CD14-positive monocyte (primary cell): ENCODE results near the gene COL12A1. TPM values are rescaled to one million over a fixed set of nuclear protein-coding genes. Genes with fewer than 3 reads are reported as not detected.

Source experiments
- DNase-seq, 3 donors: peaks; one replicate each; pipeline ENCODE4 v3.0.0-alpha.2; 2011 to 2022
- H2AFZ ChIP-seq: 2 replicates; pipeline ENCODE4 v1.6.0; 2012; ENCODE audit warnings: mild to moderate bottlenecking, low read depth, low read length, inconsistent platforms; ENCODE audit not compliant: insufficient read depth, poor library complexity, severe bottlenecking
- H3K27ac ChIP-seq, 2 donors: 1 replicate in 1 of 2; 2 replicates in 1 of 2; pipeline ENCODE4 v1.5.1; 2012 to 2013; ENCODE audit warnings: low read length in 2 of 2, control low read depth in 1 of 2, inconsistent platforms in 1 of 2, low read depth in 1 of 2, mild to moderate bottlenecking in 1 of 2
- H3K27me3 ChIP-seq, 2 donors: one replicate each; pipeline versions ENCODE4 v1.6.0 to v1.6.1; 2011 to 2013; ENCODE audit warnings: low read length in 2 of 2; ENCODE audit not compliant: control insufficient read depth in 2 of 2, insufficient read depth in 2 of 2
- H3K36me3 ChIP-seq, 2 donors: replicated peaks in 1 of 2; 1 replicate in 1 of 2; 2 replicates in 1 of 2; pipeline versions ENCODE4 v1.5.1 to v1.6.1; 2012 to 2013; ENCODE audit warnings: low read length in 2 of 2, control low read depth in 1 of 2, inconsistent platforms in 1 of 2, mild to moderate bottlenecking in 1 of 2; ENCODE audit not compliant: insufficient read depth in 2 of 2, control insufficient read depth in 1 of 2
- H3K4me1 ChIP-seq, 2 donors: 1 replicate in 1 of 2; 2 replicates in 1 of 2; pipeline versions ENCODE4 v1.5.1 to v1.6.1; 2012 to 2013; ENCODE audit warnings: low read length in 2 of 2, control low read depth in 1 of 2, inconsistent platforms in 1 of 2, mild to moderate bottlenecking in 1 of 2, moderate library complexity in 1 of 2; ENCODE audit not compliant: insufficient read depth in 2 of 2, control insufficient read depth in 1 of 2
- H3K4me2 ChIP-seq: replicated peaks from 2 replicates; pipeline ENCODE3; 2012; ENCODE audit warnings: low read length, moderate library complexity, mild to moderate bottlenecking; ENCODE audit not compliant: poor library complexity, severe bottlenecking; ENCODE audit errors: extremely low read depth
- H3K4me3 ChIP-seq, 3 experiments: fragments of 200-600 bp in 1 of 3; sonication (generic) in 1 of 3; replicated peaks in 1 of 3; 1 replicate in 2 of 3; 2 replicates in 1 of 3; pipeline ENCODE4 v1.5.1; 2011 to 2013; ENCODE audit warnings: low read length in 3 of 3, mild to moderate bottlenecking in 3 of 3, control low read depth in 2 of 3, low read depth in 2 of 3, inconsistent platforms in 1 of 3, moderate library complexity in 1 of 3
- H3K79me2 ChIP-seq: 2 replicates; pipeline ENCODE4 v1.6.0; 2012; ENCODE audit warnings: mild to moderate bottlenecking, control low read depth, inconsistent platforms, low read length, moderate library complexity; ENCODE audit not compliant: insufficient read depth
- H3K9ac ChIP-seq: 2 replicates; pipeline ENCODE4 v1.6.0; 2017; ENCODE audit warnings: low read length, mild to moderate bottlenecking; ENCODE audit not compliant: insufficient read depth, poor library complexity, severe bottlenecking
- H3K9me3 ChIP-seq, 2 donors: replicated peaks in 1 of 2; 1 replicate in 1 of 2; 2 replicates in 1 of 2; pipeline versions ENCODE4 v1.5.1 to v1.6.1; 2012 to 2013; ENCODE audit warnings: low read length in 2 of 2, control low read depth in 1 of 2; ENCODE audit not compliant: control insufficient read depth in 1 of 2, insufficient read depth in 1 of 2
- H4K20me1 ChIP-seq: 2 replicates; pipeline ENCODE4 v1.6.0; 2012; ENCODE audit warnings: mild to moderate bottlenecking, low read length, control low read depth, moderate library complexity; ENCODE audit not compliant: insufficient read depth
- H3K27ac Mint-ChIP-seq, 7 donors: one replicate each; pipeline ENCODE4 v1.8.0; 2020; ENCODE audit warnings: mild to moderate bottlenecking in 7 of 7, mixed read lengths in 7 of 7, moderate library complexity in 6 of 7, inconsistent platforms in 2 of 7
- H3K27me3 Mint-ChIP-seq, 3 donors: one replicate each; pipeline ENCODE4 v1.8.0; 2021 to 2022; ENCODE audit warnings: low read depth in 3 of 3, mild to moderate bottlenecking in 3 of 3, mixed read lengths in 3 of 3, moderate library complexity in 3 of 3, inconsistent platforms in 1 of 3
- H3K36me3 Mint-ChIP-seq, 2 donors: one replicate each; pipeline ENCODE4 v1.8.0; 2020; ENCODE audit warnings: mixed read lengths in 2 of 2, inconsistent platforms in 1 of 2, mild to moderate bottlenecking in 1 of 2
- H3K4me1 Mint-ChIP-seq: one replicate; pipeline ENCODE4 v1.8.0; 2020; ENCODE audit warnings: mild to moderate bottlenecking, mixed read lengths
- H3K4me3 Mint-ChIP-seq, 2 donors: one replicate each; pipeline ENCODE4 v1.8.0; 2020; ENCODE audit warnings: mild to moderate bottlenecking in 2 of 2, mixed read lengths in 2 of 2, moderate library complexity in 1 of 2
- H3K9me3 Mint-ChIP-seq, 7 donors: one replicate each; pipeline ENCODE4 v1.8.0; 2020 to 2022; ENCODE audit warnings: mixed read lengths in 7 of 7, mild to moderate bottlenecking in 6 of 7, moderate library complexity in 6 of 7, inconsistent platforms in 2 of 7
- WGBS: methylation state at CpG from one replicate; pipeline ENCODE4 v1.1.5; 2013; ENCODE audit warnings: missing lambda C conversion rate; ENCODE audit not compliant: insufficient coverage; 5-methylcytosine and 5-hydroxymethylcytosine counted together
- intact Hi-C, 2 donors: fragments of 100-400 bp; cut with micrococcal nuclease; formaldehyde crosslinking; loops; one replicate each; pipeline versions ENCODE4 v1.15.0 to v1.15.1; 2023
- polyA plus RNA-seq, 3 donors: library from polyadenylated mRNA; depleted of rRNA in 1 of 3; unstranded in 2 of 3; stranded (reverse) in 1 of 3; fragments of 300-500 nt in 2 of 3; fragments of >200 nt in 1 of 3; fragmentation: Illumina TruSeq in 2 of 3; gene quantifications; 1 replicate in 2 of 3; 2 replicates in 1 of 3; pipeline ENCODE4 v1.2.3, GENCODE V29; 2012 to 2021
- TF ChIP-seq, protein P1 (sequence below): fragments of 200-600 bp; IDR thresholded peaks from one replicate; pipeline ENCODE4 v1.8.0; 2022; ENCODE audit warnings: antibody characterized with exemption, mild to moderate bottlenecking

Gene COL12A1
- polyA plus RNA-seq, 3 donors: not detected

DNA sequence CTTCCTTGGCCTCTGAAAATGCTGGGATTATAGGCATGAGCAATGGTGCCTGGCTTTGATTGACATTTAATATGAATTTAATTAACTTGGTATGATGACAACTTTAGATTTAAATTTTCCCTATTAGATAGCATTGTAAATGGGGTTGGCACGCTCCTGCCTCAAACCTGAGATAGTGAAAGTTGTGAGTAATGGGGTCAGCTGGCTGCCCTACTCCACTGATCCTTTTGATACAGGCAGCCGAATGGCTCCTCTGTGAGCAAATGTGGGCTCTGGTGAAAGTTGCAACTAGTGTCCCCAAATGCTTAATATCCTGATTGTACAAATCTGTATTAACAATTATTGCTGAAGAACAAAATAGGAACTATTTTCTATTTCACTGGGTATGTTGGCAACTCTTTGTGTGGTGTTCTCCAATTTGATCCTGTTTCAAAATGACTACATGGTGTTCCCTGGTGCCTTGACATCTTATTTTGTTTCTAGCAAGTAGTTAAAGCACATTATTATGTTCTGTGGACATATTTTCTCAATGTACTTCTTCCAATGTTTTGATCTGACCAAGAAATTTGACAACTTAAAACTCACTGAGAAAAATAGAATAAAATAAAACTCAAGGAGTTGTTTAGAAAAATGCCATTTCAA lies 97.4 kb downstream of the COL12A1 start:
- no peaks in the 10 kb centered on the region for H3K4me1 ChIP-seq
- no peaks in the 10 kb centered on the region for H3K36me3 ChIP-seq
- H3K79me2 ChIP-seq: no peaks in the 10 kb centered on the region
- no peak overlapping the region for H3K4me3 ChIP-seq
- no peak for DNase-seq
- H2AFZ ChIP-seq: no peak overlapping the region
- no peak overlapping the region for H3K27ac ChIP-seq
- H3K36me3 Mint-ChIP-seq: no peaks in the 10 kb centered on the region
- H3K4me1 Mint-ChIP-seq: no peaks in the 10 kb centered on the region
- no peak overlapping the region for H3K9ac ChIP-seq
- WGBS: no CpG with 5 or more reads among the region's 2 CpGs
- H3K4me3 Mint-ChIP-seq: no peak overlapping the region
- H3K4me2 ChIP-seq: no peak overlapping the region
- H3K9me3 Mint-ChIP-seq: no peaks in the 10 kb centered on the region
- intact Hi-C loops: no loop called here
- H3K27me3 Mint-ChIP-seq: peaks cover 0 to 1% (median 0%) of the 10 kb centered on the region in 3 donors
- H3K9me3 ChIP-seq: no peaks in the 10 kb centered on the region
- no peak overlapping the region for H3K27ac Mint-ChIP-seq
- no peaks in the 10 kb centered on the region for H3K27me3 ChIP-seq
- TF ChIP-seq, protein P1, sequence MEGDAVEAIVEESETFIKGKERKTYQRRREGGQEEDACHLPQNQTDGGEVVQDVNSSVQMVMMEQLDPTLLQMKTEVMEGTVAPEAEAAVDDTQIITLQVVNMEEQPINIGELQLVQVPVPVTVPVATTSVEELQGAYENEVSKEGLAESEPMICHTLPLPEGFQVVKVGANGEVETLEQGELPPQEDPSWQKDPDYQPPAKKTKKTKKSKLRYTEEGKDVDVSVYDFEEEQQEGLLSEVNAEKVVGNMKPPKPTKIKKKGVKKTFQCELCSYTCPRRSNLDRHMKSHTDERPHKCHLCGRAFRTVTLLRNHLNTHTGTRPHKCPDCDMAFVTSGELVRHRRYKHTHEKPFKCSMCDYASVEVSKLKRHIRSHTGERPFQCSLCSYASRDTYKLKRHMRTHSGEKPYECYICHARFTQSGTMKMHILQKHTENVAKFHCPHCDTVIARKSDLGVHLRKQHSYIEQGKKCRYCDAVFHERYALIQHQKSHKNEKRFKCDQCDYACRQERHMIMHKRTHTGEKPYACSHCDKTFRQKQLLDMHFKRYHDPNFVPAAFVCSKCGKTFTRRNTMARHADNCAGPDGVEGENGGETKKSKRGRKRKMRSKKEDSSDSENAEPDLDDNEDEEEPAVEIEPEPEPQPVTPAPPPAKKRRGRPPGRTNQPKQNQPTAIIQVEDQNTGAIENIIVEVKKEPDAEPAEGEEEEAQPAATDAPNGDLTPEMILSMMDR: no peak
- H4K20me1 ChIP-seq: no peaks in the 10 kb centered on the region

- H3K36me3 ChIP-seq: no peaks in the 10 kb centered on the region
- no peaks in the 10 kb centered on the region for H3K27me3 ChIP-seq
- intact Hi-C loops: no loop called here
- no peaks in the 10 kb centered on the region for H3K79me2 ChIP-seq
- H3K9me3 ChIP-seq: no peaks in the 10 kb centered on the region
- no peak overlapping the region for H3K27ac ChIP-seq
- no peak overlapping the region for H3K9ac ChIP-seq
- H3K9me3 Mint-ChIP-seq: no peaks in the 10 kb centered on the region
- H3K36me3 Mint-ChIP-seq: no peaks in the 10 kb centered on the region
- H3K27ac Mint-ChIP-seq: no peak overlapping the region
- H3K4me3 Mint-ChIP-seq: no peak overlapping the region
- H2AFZ ChIP-seq: no peak overlapping the region
- H3K27me3 Mint-ChIP-seq: peaks cover 0 to 1% (median 1%) of the 10 kb centered on the region in 3 donors
- no peaks in the 10 kb centered on the region for H3K4me1 Mint-ChIP-seq
- H3K4me3 ChIP-seq: no peak overlapping the region
- no peak overlapping the region for H3K4me2 ChIP-seq
- H3K4me1 ChIP-seq: no peaks in the 10 kb centered on the region
- no peak for DNase-seq
- no peaks in the 10 kb centered on the region for H4K20me1 ChIP-seq
- TF ChIP-seq, protein P1: no peak
Measured at GRCh38 chr6:75107913-75108312, 97.9 kb downstream of the COL12A1 start.
